Naive thymus-derived CD4-positive, alpha-beta T cell (primary cell): ENCODE results near the gene C15orf40. TPM values are rescaled to one million over a fixed set of nuclear protein-coding genes. Genes with fewer than 3 reads are reported as not detected.
"Not testable (repeated sequence)": the region's sequence is repeated elsewhere in the genome, so short reads cannot be mapped to it uniquely, and the experiment has no call there.

Experiments
- ATAC-seq: fragments of 150-1000 bp; cut with Tn5 transposase; 2 replicates; pipeline ENCODE4 v1.10.0; 2021; ENCODE audit warnings: mild to moderate bottlenecking, moderate library complexity
- CTCF ChIA-PET: fragments of 350-600 bp; sonication (Branson Sonifier 250); formaldehyde crosslinking; loops from one replicate; lab custom pipeline; 2021; ENCODE audit warnings: antibody characterized with exemption; lab: Charles Lee
- POLR2A ChIA-PET: fragments of 350-600 bp; sonication (Branson Sonifier 250); formaldehyde crosslinking; loops from one replicate; lab custom pipeline; 2021; ENCODE audit warnings: antibody characterized with exemption, inconsistent platforms; lab: Charles Lee
- DNase-seq, 9 donors: peaks; one replicate each; pipeline versions ENCODE4 v3.0.0 to v3.0.0-alpha.2; 2020 to 2022; ENCODE audit warnings: mixed read lengths in 1 of 9
- H3K27ac ChIP-seq: one replicate; pipeline ENCODE4 v1.7.0; 2013; ENCODE audit warnings: mild to moderate bottlenecking, low read depth, low read length, moderate library complexity
- H3K27me3 ChIP-seq, 2 donors: one replicate each; pipeline ENCODE4 v1.7.0; 2013; ENCODE audit warnings: low read length in 2 of 2, mild to moderate bottlenecking in 2 of 2, moderate library complexity in 2 of 2; ENCODE audit not compliant: control insufficient read depth in 2 of 2, insufficient read depth in 2 of 2
- H3K36me3 ChIP-seq, 3 experiments: 1 replicate in 2 of 3; 2 replicates in 1 of 3; pipeline ENCODE4 v1.7.0; 2013; ENCODE audit warnings: low read length in 3 of 3, mild to moderate bottlenecking in 3 of 3, moderate library complexity in 1 of 3; ENCODE audit not compliant: insufficient read depth in 3 of 3, control insufficient read depth in 2 of 3
- H3K4me1 ChIP-seq, 2 donors: one replicate each; pipeline ENCODE4 v1.7.0; 2013; ENCODE audit warnings: low read length in 2 of 2, mild to moderate bottlenecking in 2 of 2, moderate library complexity in 1 of 2; ENCODE audit not compliant: control insufficient read depth in 2 of 2, insufficient read depth in 2 of 2
- H3K4me3 ChIP-seq: 2 replicates; pipeline ENCODE4 v1.7.0; 2013; ENCODE audit warnings: mild to moderate bottlenecking, low read length
- H3K9me3 ChIP-seq, 3 experiments: 1 replicate in 2 of 3; 2 replicates in 1 of 3; pipeline ENCODE4 v1.7.0; 2013; ENCODE audit warnings: low read length in 3 of 3; ENCODE audit not compliant: control insufficient read depth in 2 of 3
- H3K27ac Mint-ChIP-seq, 9 donors: one replicate each; pipeline ENCODE4 v1.8.0; 2020 to 2022; ENCODE audit warnings: mixed read lengths in 9 of 9, mild to moderate bottlenecking in 8 of 9, moderate library complexity in 5 of 9, inconsistent platforms in 2 of 9
- H3K27me3 Mint-ChIP-seq, 5 donors: one replicate each; pipeline ENCODE4 v1.8.0; 2021 to 2022; ENCODE audit warnings: mixed read lengths in 5 of 5, mild to moderate bottlenecking in 1 of 5
- H3K36me3 Mint-ChIP-seq, 5 donors: one replicate each; pipeline ENCODE4 v1.8.0; 2020 to 2022; ENCODE audit warnings: mixed read lengths in 5 of 5, mild to moderate bottlenecking in 3 of 5, inconsistent platforms in 1 of 5
- H3K4me1 Mint-ChIP-seq, 7 donors: one replicate each; pipeline ENCODE4 v1.8.0; 2020 to 2022; ENCODE audit warnings: mixed read lengths in 7 of 7, mild to moderate bottlenecking in 3 of 7, inconsistent platforms in 1 of 7
- H3K4me3 Mint-ChIP-seq, 10 donors: one replicate each; pipeline ENCODE4 v1.8.0; 2020 to 2022; ENCODE audit warnings: mild to moderate bottlenecking in 10 of 10, mixed read lengths in 10 of 10, moderate library complexity in 6 of 10, inconsistent platforms in 2 of 10
- H3K9me3 Mint-ChIP-seq, 11 donors: one replicate each; pipeline ENCODE4 v1.8.0; 2020 to 2022; ENCODE audit warnings: mixed read lengths in 11 of 11, mild to moderate bottlenecking in 4 of 11, inconsistent platforms in 1 of 11, moderate library complexity in 1 of 11
- intact Hi-C, 2 donors: fragments of 100-400 bp; cut with micrococcal nuclease; formaldehyde crosslinking; loops; one replicate each; pipeline ENCODE4 v1.15.1; 2023
- polyA plus RNA-seq, 2 donors: library from polyadenylated mRNA; unstranded; fragments of 300-500 nt; fragmentation: Illumina TruSeq; gene quantifications; one replicate each; pipeline ENCODE4 v1.2.3, GENCODE V29; 2021
- total RNA-seq, 6 experiments: library from RNA in 5 of 6; stranded (reverse) in 5 of 6; gene quantifications; 1 replicate in 5 of 6; 2 replicates in 1 of 6; pipeline ENCODE4 v1.2.3 and lab custom pipeline; 2021 to 2026

C15orf40 gene
- total and polyA plus RNA-seq, 7 experiments from 2014 or later, result 12.1 to 82.3 (median 40.5) TPM

GRCh38 chr15:82945326-82945725, 66.1 kb downstream of the C15orf40 start:
- no peaks in the 10 kb centered on the region for H3K36me3 ChIP-seq
- H3K9me3 ChIP-seq, result no peaks in the 10 kb centered on the region
- no peak overlapping the region for H3K27ac ChIP-seq
- CTCF ChIA-PET, result no interaction called here
- POLR2A ChIA-PET, result no interaction called here
- no peak for DNase-seq
- H3K4me3 ChIP-seq, result no peak overlapping the region
- intact Hi-C loops, result no loop called here
- Mint-ChIP-seq H3K4me1 (peaks cover 0 to 1% (median 0%) of the 10 kb centered on the region in 7 donors), H3K36me3 (peaks cover 0 to 9% (median 0%) of the 10 kb centered on the region in 5 donors), H3K4me3 (no peak overlapping the region), H3K9me3 (peaks cover 0 to 2% (median 0%) of the 10 kb centered on the region in 11 donors), H3K27ac (no peak overlapping the region), H3K27me3 (peaks cover 0 to 29% (median 13%) of the 10 kb centered on the region in 5 donors)
- no peaks in the 10 kb centered on the region for H3K27me3 ChIP-seq
- ATAC-seq, result no peak
- no peaks in the 10 kb centered on the region for H3K4me1 ChIP-seq

DNA sequence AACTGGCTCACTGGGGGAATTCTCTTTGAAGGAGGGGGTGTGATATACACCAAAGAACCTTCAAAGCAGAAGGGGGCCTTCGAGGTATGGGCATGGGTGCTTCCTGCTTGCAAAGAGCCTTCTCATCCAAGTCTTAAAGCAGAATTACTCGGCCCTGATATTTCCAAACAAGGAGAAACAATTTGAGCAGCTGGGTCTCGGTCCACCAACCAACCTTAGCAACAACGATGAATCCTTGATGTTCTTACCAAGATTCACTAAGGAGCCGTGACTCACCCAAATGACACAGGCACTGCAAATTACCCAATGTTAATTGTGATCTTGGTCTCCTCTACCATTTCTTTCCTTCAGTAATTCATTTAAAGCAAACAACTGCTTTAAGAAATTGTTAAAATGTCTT, 66.6 kb downstream of the C15orf40 start:
- Mint-ChIP-seq H3K4me1 (peaks cover 0 to 1% (median 0%) of the 10 kb centered on the region in 7 donors), H3K4me3 (no peak overlapping the region)
- no peaks in the 10 kb centered on the region for H3K27me3 ChIP-seq

DNA sequence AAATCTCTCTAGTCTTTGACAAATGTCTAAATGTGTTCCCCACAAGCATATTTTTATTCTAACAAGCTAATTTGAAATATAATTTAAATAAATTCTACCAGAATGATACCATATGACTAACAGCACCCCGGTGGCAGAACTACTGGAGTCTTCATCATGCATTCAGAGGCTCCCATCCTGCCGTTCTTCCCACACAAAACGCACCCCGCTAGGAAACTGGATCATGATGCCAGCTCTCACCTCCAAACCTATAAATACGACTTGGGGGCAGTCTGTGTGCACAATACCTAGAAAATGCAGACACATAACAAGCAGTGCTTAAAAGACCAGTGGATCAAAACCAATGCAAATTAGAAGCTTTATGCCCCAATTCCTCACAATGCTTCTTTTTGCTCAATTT, 67.4 kb downstream of the C15orf40 start:
- H3K4me3 Mint-ChIP-seq, result no peak overlapping the region
- H3K27me3 ChIP-seq, result no peaks in the 10 kb centered on the region
- ChIA-PET CTCF (no interaction called here), POLR2A (no interaction called here)
- intact Hi-C loops, result no loop called here
- H3K4me1 Mint-ChIP-seq, result peaks cover 0 to 1% (median 0%) of the 10 kb centered on the region in 7 donors
- H3K4me1 ChIP-seq, result no peaks in the 10 kb centered on the region
- H3K27ac ChIP-seq, result no peak overlapping the region
- DNase-seq, result no peak
- peaks cover 0 to 9% (median 0%) of the 10 kb centered on the region in 5 donors for H3K36me3 Mint-ChIP-seq
- H3K4me3 ChIP-seq, result no peak overlapping the region
- H3K27ac Mint-ChIP-seq, result no peak overlapping the region
- peaks cover 0 to 2% (median 0%) of the 10 kb centered on the region in 11 donors for H3K9me3 Mint-ChIP-seq
- ATAC-seq, result no peak
- H3K27me3 Mint-ChIP-seq, result peaks cover 2 to 29% (median 13%) of the 10 kb centered on the region in 5 donors
- no peaks in the 10 kb centered on the region for H3K36me3 ChIP-seq
- no peaks in the 10 kb centered on the region for H3K9me3 ChIP-seq

More for the DNA sequence above, 66.6 kb downstream of the C15orf40 start:
- H3K27ac Mint-ChIP-seq, result no peak overlapping the region
- no peak overlapping the region for H3K27ac ChIP-seq
- H3K36me3 ChIP-seq, result no peaks in the 10 kb centered on the region
- ChIA-PET POLR2A (no interaction called here), CTCF (no interaction called here)
- no peaks in the 10 kb centered on the region for H3K4me1 ChIP-seq
- intact Hi-C loops, result no loop called here
- peaks cover 0 to 9% (median 0%) of the 10 kb centered on the region in 5 donors for H3K36me3 Mint-ChIP-seq
- DNase-seq (no peak), ATAC-seq (peak; percentile 44)
- H3K9me3 Mint-ChIP-seq, result peaks cover 0 to 2% (median 0%) of the 10 kb centered on the region in 11 donors
- no peaks in the 10 kb centered on the region for H3K9me3 ChIP-seq
- no peak overlapping the region for H3K4me3 ChIP-seq
- peaks cover 0 to 29% (median 13%) of the 10 kb centered on the region in 5 donors for H3K27me3 Mint-ChIP-seq

GRCh38 chr15:82943176-82943575, 68.3 kb downstream of the C15orf40 start:
- CTCF ChIA-PET, result no interaction called here
- no peak for ATAC-seq

DNA sequence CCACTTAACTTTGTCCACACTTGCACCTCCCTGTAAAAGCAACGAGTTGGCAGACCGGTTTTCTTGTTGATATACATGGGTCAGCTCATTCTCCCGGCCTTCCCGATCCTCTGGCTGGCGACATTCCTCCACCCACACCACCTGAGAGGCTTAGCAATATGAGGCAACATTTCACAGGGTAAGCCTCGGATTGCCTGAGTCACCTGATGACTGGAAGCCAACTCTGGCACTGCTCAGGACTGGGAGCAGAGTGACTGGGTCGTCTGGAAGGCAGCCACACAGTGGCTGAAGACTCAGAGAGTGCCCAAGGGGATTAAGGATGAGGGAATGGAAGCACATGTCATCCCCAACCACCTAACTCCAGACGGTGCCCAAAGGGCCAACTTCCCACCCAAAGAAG, 68.7 kb downstream of the C15orf40 start:
- Mint-ChIP-seq H3K4me1 (peaks cover 0 to 1% (median 0%) of the 10 kb centered on the region in 7 donors), H3K4me3 (no peak overlapping the region), H3K36me3 (peaks cover 0 to 15% (median 5%) of the 10 kb centered on the region in 5 donors), H3K27ac (no peak overlapping the region), H3K9me3 (peaks cover 0 to 2% (median 0%) of the 10 kb centered on the region in 11 donors), H3K27me3 (peaks cover 5 to 27% (median 13%) of the 10 kb centered on the region in 5 donors)
- intact Hi-C loops, result no loop called here
- Histone ChIP-seq H3K4me3 (no peak overlapping the region), H3K4me1 (no peaks in the 10 kb centered on the region), H3K9me3 (no peaks in the 10 kb centered on the region), H3K36me3 (no peaks in the 10 kb centered on the region), H3K27ac (no peak overlapping the region), H3K27me3 (no peaks in the 10 kb centered on the region)
- POLR2A ChIA-PET, result no interaction called here
- CTCF ChIA-PET, result no interaction called here
- no peak for DNase-seq
- ATAC-seq, result no peak

More at GRCh38 chr15:82943176-82943575, 68.3 kb downstream of the C15orf40 start:
- Histone ChIP-seq H3K4me3 (no peak overlapping the region), H3K9me3 (no peaks in the 10 kb centered on the region), H3K27me3 (no peaks in the 10 kb centered on the region), H3K27ac (no peak overlapping the region), H3K4me1 (no peaks in the 10 kb centered on the region), H3K36me3 (no peaks in the 10 kb centered on the region)
- peaks cover 0 to 1% (median 0%) of the 10 kb centered on the region in 7 donors for H3K4me1 Mint-ChIP-seq
- peaks cover 5 to 29% (median 13%) of the 10 kb centered on the region in 5 donors for H3K27me3 Mint-ChIP-seq
- POLR2A ChIA-PET, result no interaction called here
- H3K36me3 Mint-ChIP-seq, result peaks cover 0 to 15% (median 5%) of the 10 kb centered on the region in 5 donors
- H3K9me3 Mint-ChIP-seq, result peaks cover 0 to 2% (median 0%) of the 10 kb centered on the region in 11 donors
- no peak overlapping the region for H3K4me3 Mint-ChIP-seq
- intact Hi-C loops, result no loop called here
- H3K27ac Mint-ChIP-seq, result no peak overlapping the region
- no peak for DNase-seq

DNA sequence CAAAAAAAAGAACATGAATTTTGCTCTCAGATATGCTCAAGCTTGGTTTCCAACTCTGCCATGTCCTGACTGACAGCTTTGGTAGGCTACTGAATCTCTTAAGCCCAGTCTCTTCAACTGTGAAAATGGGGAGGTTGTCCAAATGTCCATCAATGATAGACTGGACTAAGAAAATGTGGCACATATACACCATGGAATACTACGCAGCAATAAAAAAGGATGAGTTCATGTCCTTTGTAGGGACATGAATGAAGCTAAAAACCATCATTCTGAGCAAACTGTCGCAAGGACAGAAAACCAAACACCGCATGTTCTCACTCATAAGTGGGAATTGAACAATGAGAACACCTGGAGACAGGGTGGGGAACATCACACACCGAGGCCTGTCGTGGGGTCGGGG, 71.8 kb downstream of the C15orf40 start:
- H3K4me3 ChIP-seq, H3K4me1 ChIP-seq, H3K4me3 Mint-ChIP-seq, POLR2A ChIA-PET, DNase-seq, H3K9me3 ChIP-seq, H3K27ac ChIP-seq, ATAC-seq, H3K4me1 Mint-ChIP-seq, H3K27me3 ChIP-seq, intact Hi-C loops, H3K36me3 ChIP-seq, H3K9me3 Mint-ChIP-seq, H3K27ac Mint-ChIP-seq: not testable (repeated sequence)
- CTCF ChIA-PET, result interaction anchor here (0.7 kb wide), 1 partner anchor 16 kb away, joined by 3 read pairs; no protein-coding TSS in a partner anchor
- H3K36me3 Mint-ChIP-seq, result peaks cover 0 to 10% (median 5%) of the 10 kb centered on the region in 5 donors
- H3K27me3 Mint-ChIP-seq, result peaks cover 0 to 12% (median 5%) of the 10 kb centered on the region in 5 donors
